IMR-90 (cell line): ENCODE results near the gene EGLN1. TPM values are rescaled to one million over a fixed set of nuclear protein-coding genes. Genes with fewer than 3 reads are reported as not detected.
A peak's percentile ranks its signal among the peaks of the same experiment; 100 is the strongest.

Experiments
- ATAC-seq: fragments of 200-7000 bp; cut with Tn5 transposase; 2 replicates; pipeline ENCODE4 v1.9.1; 2020; ENCODE audit warnings: low read depth, mild to moderate bottlenecking, moderate library complexity
- BruUV-seq: library from RNA; stranded (reverse); fragments of 400-500 nt; replicated peaks from 2 replicates; lab custom pipeline; 2021; lab: Mats Ljungman, UMichigan
- CTCF ChIA-PET: fragments of 300-600 bp; formaldehyde crosslinking; extraction: SDS; loops from one replicate; lab custom pipeline; 2021; ENCODE audit warnings: antibody characterized with exemption; lab: Yijun Ruan, JAX
- POLR2A ChIA-PET: fragments of 300-600 bp; sonication (Branson Sonifier 250); formaldehyde crosslinking; loops from one replicate; lab custom pipeline; 2022; ENCODE audit warnings: antibody characterized with exemption; ENCODE audit not compliant: unreplicated experiment; lab: Charles Lee
- DNase-seq: peaks from one replicate; pipeline ENCODE4 v3.0.0; 2013
- H2AFZ ChIP-seq: replicated peaks from 2 replicates; pipeline ENCODE3; 2013; ENCODE audit warnings: low read length, mild to moderate bottlenecking; ENCODE audit not compliant: poor library complexity
- H2AK5ac ChIP-seq: 2 replicates; pipeline ENCODE4 v1.6.1; 2013; ENCODE audit warnings: low read depth, low read length, inconsistent platforms
- H2AK9ac ChIP-seq: replicated peaks from 2 replicates; pipeline ENCODE3; 2013; ENCODE audit warnings: mild to moderate bottlenecking, low read depth, low read length, moderate library complexity; ENCODE audit not compliant: poor library complexity
- H2BK120ac ChIP-seq: 2 replicates; pipeline ENCODE4 v1.6.1; 2013; ENCODE audit warnings: low read depth, low read length, inconsistent platforms
- H2BK15ac ChIP-seq: 3 replicates; pipeline ENCODE4 v1.6.1; 2013; ENCODE audit warnings: low read depth, low read length, inconsistent platforms
- H2BK20ac ChIP-seq: 2 replicates; pipeline ENCODE4 v1.6.1; 2013; ENCODE audit warnings: low read depth, mild to moderate bottlenecking, inconsistent platforms, low read length, moderate library complexity
- H2BK5ac ChIP-seq: 2 replicates; pipeline ENCODE4 v1.6.1; 2013; ENCODE audit warnings: mild to moderate bottlenecking, low read depth, low read length, inconsistent platforms; ENCODE audit not compliant: poor library complexity, severe bottlenecking
- H3K14ac ChIP-seq: replicated peaks from 2 replicates; pipeline ENCODE4 v1.6.1; 2013; ENCODE audit warnings: low read depth, low read length, inconsistent platforms
- H3K18ac ChIP-seq: 2 replicates; pipeline ENCODE4 v1.6.1; 2013; ENCODE audit warnings: low read depth, low read length, control low read depth
- H3K23ac ChIP-seq: 2 replicates; pipeline ENCODE4 v1.6.1; 2013; ENCODE audit warnings: low read depth, low read length, inconsistent platforms
- H3K27ac ChIP-seq: 2 replicates; pipeline ENCODE4 v1.5.1; 2013; ENCODE audit warnings: mild to moderate bottlenecking, control low read depth, low read length; ENCODE audit not compliant: insufficient read depth
- H3K27me3 ChIP-seq: 2 replicates; pipeline ENCODE4 v1.6.1; 2013; ENCODE audit warnings: low read length; ENCODE audit not compliant: control insufficient read depth, insufficient read depth
- H3K36me3 ChIP-seq: 2 replicates; pipeline ENCODE4 v1.6.1; 2013; ENCODE audit warnings: low read length, mixed read lengths; ENCODE audit not compliant: control insufficient read depth, insufficient read depth
- H3K4ac ChIP-seq: 2 replicates; pipeline ENCODE4 v1.6.1; 2013; ENCODE audit warnings: low read depth, low read length, inconsistent platforms
- H3K4me1 ChIP-seq: 2 replicates; pipeline ENCODE4 v1.6.1; 2013; ENCODE audit warnings: low read length, mixed read lengths; ENCODE audit not compliant: control insufficient read depth, insufficient read depth
- H3K4me2 ChIP-seq: 2 replicates; pipeline ENCODE4 v1.6.1; 2013; ENCODE audit warnings: low read depth, mild to moderate bottlenecking, control low read depth, low read length, moderate library complexity
- H3K4me3 ChIP-seq: 2 replicates; pipeline ENCODE4 v1.5.1; 2013; ENCODE audit warnings: low read depth, mild to moderate bottlenecking, control low read depth, low read length, moderate library complexity; ENCODE audit not compliant: insufficient read depth
- H3K56ac ChIP-seq: 2 replicates; pipeline ENCODE4 v1.6.1; 2013; ENCODE audit warnings: low read length, inconsistent platforms; ENCODE audit not compliant: insufficient read depth; ENCODE audit errors: extremely low read depth
- H3K79me1 ChIP-seq, 2 experiments: 2 replicates each; pipeline ENCODE4 v1.6.1; 2013; ENCODE audit warnings: low read length in 2 of 2, inconsistent platforms in 1 of 2, low read depth in 1 of 2
- H3K9ac ChIP-seq: 2 replicates; pipeline ENCODE4 v1.6.1; 2013; ENCODE audit warnings: low read depth, low read length, control low read depth
- H3K9me1 ChIP-seq: 2 replicates; pipeline ENCODE4 v1.6.1; 2013; ENCODE audit warnings: low read length, inconsistent platforms; ENCODE audit not compliant: insufficient read depth
- H3K9me3 ChIP-seq: 2 replicates; pipeline ENCODE4 v1.6.1; 2013; ENCODE audit warnings: low read length; ENCODE audit not compliant: control insufficient read depth, insufficient read depth
- H4K20me1 ChIP-seq: 2 replicates; pipeline ENCODE4 v1.6.1; 2013; ENCODE audit warnings: low read length, inconsistent platforms; ENCODE audit not compliant: insufficient read depth
- H4K5ac ChIP-seq: 2 replicates; pipeline ENCODE4 v1.6.1; 2013; ENCODE audit warnings: mild to moderate bottlenecking, low read depth, low read length, control low read depth
- H4K8ac ChIP-seq, 2 experiments: 2 replicates each; pipeline ENCODE4 v1.6.1; 2013; ENCODE audit warnings: low read depth in 2 of 2, low read length in 2 of 2, control low read depth in 1 of 2, inconsistent platforms in 1 of 2
- H4K91ac ChIP-seq: 2 replicates; pipeline ENCODE4 v1.6.1; 2013; ENCODE audit warnings: low read depth, low read length, inconsistent platforms; ENCODE audit not compliant: insufficient read depth
- CEBPB ChIP-seq: IDR thresholded peaks from 2 replicates; pipeline ENCODE4 v1.6.1; 2012; ENCODE audit warnings: low read depth, low read length, improper control_type of control experiment
- CHD1 ChIP-seq: IDR thresholded peaks from 2 replicates; pipeline ENCODE4 v1.6.1; 2012; ENCODE audit warnings: low read depth, low read length, improper control_type of control experiment
- MAFK ChIP-seq: IDR thresholded peaks from 2 replicates; pipeline ENCODE4 v1.6.1; 2012; ENCODE audit warnings: low read depth, low read length, improper control_type of control experiment
- RCOR1 ChIP-seq: IDR thresholded peaks from 2 replicates; pipeline ENCODE4 v1.6.1; 2012; ENCODE audit warnings: mild to moderate bottlenecking, low read length, improper control_type of control experiment; ENCODE audit not compliant: insufficient replicate concordance
- USF2 ChIP-seq: fragments of 150-350 bp; IDR thresholded peaks from 2 replicates; pipeline ENCODE4 v1.6.1; 2017; ENCODE audit warnings: mild to moderate bottlenecking, antibody characterized with exemption, low read length, low read depth
- WGBS, 2 experiments: methylation state at CpG; one replicate each; pipeline versions ENCODE4 v1.1.5 to v1.1.7; 2013; ENCODE audit warnings: missing lambda C conversion rate in 2 of 2; ENCODE audit not compliant: insufficient read length in 1 of 2; ENCODE audit errors: extremely low coverage in 2 of 2; 5-methylcytosine and 5-hydroxymethylcytosine counted together
- dilution Hi-C: fragments of 300-500 bp; cut with HindIII; formaldehyde crosslinking; loops from one replicate; pipeline ENCODE4 v1.14.3; 2018; ENCODE audit warnings: low sequenced_read_pairs; ENCODE audit not compliant: unreplicated experiment
- in situ Hi-C: fragments of 300-500 bp; cut with MboI; formaldehyde crosslinking; loops from 3 replicates; pipeline ENCODE4 v1.14.3; 2019; ENCODE audit warnings: low sequenced_read_pairs, inconsistent platforms, mixed read lengths
- intact Hi-C: fragments of 100-400 bp; cut with micrococcal nuclease; formaldehyde crosslinking; loops from 2 replicates; pipeline ENCODE4 v1.10.0; 2022
- polyA plus RNA-seq, 3 experiments: library from polyadenylated mRNA; depleted of rRNA; stranded (reverse); fragments of >200 nt; gene quantifications; 2 replicates each; pipeline ENCODE4 v1.2.3, GENCODE V29; 2012; ENCODE audit warnings: low replicate concordance in 1 of 3
- total RNA-seq: library from RNA; depleted of rRNA; stranded (reverse); fragments of >200 nt; gene quantifications from 2 replicates; pipeline ENCODE4 v1.2.3, GENCODE V29; 2012

Gene EGLN1
- total and polyA plus RNA-seq, 2 of the 4 experiments (the other 2 are of a cell fraction), result 25.7 to 26.9 TPM

GRCh38 chr1:231376875-231377549, 45.1 kb downstream of the EGLN1 start:
- dilution Hi-C loops, result no loop called here
- CTCF ChIA-PET, result no interaction called here

More at GRCh38 chr1:231376875-231377549, 45.1 kb downstream of the EGLN1 start:
- DNase-seq, result no peak
- Histone ChIP-seq H3K9me1 (peaks cover 12% of the 10 kb centered on the region), H3K23ac (peak overlapping the region; percentile 10; the same call in 1 of the 2 replicates), H4K5ac (no peak overlapping the region), H2AK9ac (no peak overlapping the region), H4K91ac (no peak overlapping the region), H3K18ac (no peak overlapping the region), H3K14ac (no peak overlapping the region), H3K9me3 (no peaks in the 10 kb centered on the region), H4K20me1 (peaks cover 40% of the 10 kb centered on the region), H2BK20ac (no peak overlapping the region), H2BK120ac (no peak overlapping the region), H2BK5ac (no peak overlapping the region), H3K79me1 (peaks cover 30 to 69% of the 10 kb centered on the region in 2 experiments), H3K4ac (no peak overlapping the region), H3K4me2 (no peak overlapping the region), H3K9ac (no peak overlapping the region), H3K27me3 (no peaks in the 10 kb centered on the region), H3K56ac (no peak overlapping the region), H2AK5ac (no peak overlapping the region), H2AFZ (no peak overlapping the region), H2BK15ac (no peak overlapping the region), H3K4me3 (no peak overlapping the region), H4K8ac (no peak overlapping the region), H3K4me1 (peaks cover 5% of the 10 kb centered on the region), H3K36me3 (peaks cover 1% of the 10 kb centered on the region; the same call in 1 of the 2 replicates), H3K27ac (no peak overlapping the region)
- intact Hi-C loops (no loop called here), in situ Hi-C loops (no loop called here)
- TF ChIP-seq MAFK (no peak), USF2 (no peak), CEBPB (no peak), CHD1 (no peak), RCOR1 (no peak)
- POLR2A ChIA-PET, result no interaction called here
- ATAC-seq, result no peak
- WGBS, 2 experiments, result 89% methylated on average over 4 of the region's 5 CpGs; no CpG with 5 or more reads in 1 of the 2 experiments
- no TSS peak for BruUV-seq
